Fibroblast of skin of back (primary cell): ENCODE results near the gene GPATCH3.
"Not testable (repeated sequence)": the region's sequence is repeated elsewhere in the genome, so short reads cannot be mapped to it uniquely, and the experiment has no call there.

Source experiments
- DNase-seq: peaks from one replicate; pipeline ENCODE4 v3.0.0-alpha.2; 2013

GPATCH3 gene

GRCh38 chr1:26912147-26912490 is 11.9 kb upstream of the GPATCH3 start:
- DNase-seq: no peak

GRCh38 chr1:26911399-26912146 is 11.3 kb upstream of the GPATCH3 start:
- no peak for DNase-seq

GRCh38 chr1:26910343-26911160 is 10.3 kb upstream of the GPATCH3 start:
- DNase-seq: no peak

GRCh38 chr1:26909951-26910342 is 9.7 kb upstream of the GPATCH3 start:
- DNase-seq: no peak

- DNase-seq: peak; percentile 12
These were observed 7.0 kb upstream of the GPATCH3 start for GRCh38 chr1:26907071-26907917.

- no peak for DNase-seq
These were observed 696 bp upstream of the GPATCH3 start for GRCh38 chr1:26900815-26901511.

- DNase-seq: no peak
These were observed 2.9 kb downstream of the GPATCH3 start for GRCh38 chr1:26897351-26897750.

GRCh38 chr1:26894263-26894662 is 6.0 kb downstream of the GPATCH3 start:
- DNase-seq: no peak

- DNase-seq: no peak
These were observed 9.8 kb downstream of the GPATCH3 start for GRCh38 chr1:26890467-26890796.

- DNase-seq: peak; percentile 81
These were observed 10.5 kb downstream of the GPATCH3 start, which contains the start of gene GPN2 for GRCh38 chr1:26889551-26890466. TSS of gene GPN2 (minus strand) at chr1:26890283. CDS start at chr1:26890096, 187 bp downstream.

- no peak for DNase-seq
These were observed 12.0 kb downstream of the GPATCH3 start for GRCh38 chr1:26888231-26888630.

- DNase-seq: peak; percentile 35
These were observed 13.1 kb downstream of the GPATCH3 start for GRCh38 chr1:26887125-26887524.

- DNase-seq: no peak
These were observed 17.4 kb downstream of the GPATCH3 start for GRCh38 chr1:26882696-26883463.

- DNase-seq: not testable (repeated sequence)
These were observed 18.7 kb downstream of the GPATCH3 start for GRCh38 chr1:26881611-26882010.

GRCh38 chr1:26879793-26880192 is 20.5 kb downstream of the GPATCH3 start:
- DNase-seq: no peak

- no peak for DNase-seq
These were observed 22.9 kb downstream of the GPATCH3 start for GRCh38 chr1:26877326-26877725.

GRCh38 chr1:26874896-26875295 is 25.4 kb downstream of the GPATCH3 start:
- DNase-seq: no peak

GRCh38 chr1:26873097-26873496 is 27.2 kb downstream of the GPATCH3 start:
- not testable (repeated sequence) for DNase-seq

- peak; percentile 98 for DNase-seq
These were observed 35.4 kb downstream of the GPATCH3 start for GRCh38 chr1:26864610-26865480.
